PFSK-1 (cell line): ENCODE results near the gene PGAP6. TPM values are rescaled to one million over a fixed set of nuclear protein-coding genes. Genes with fewer than 3 reads are reported as not detected.

Source experiments
- FOXP2 ChIP-seq: optimal IDR thresholded peaks from 2 replicates; pipeline ENCODE3; 2011; ENCODE audit warnings: borderline replicate concordance, control low read depth, inconsistent platforms; ENCODE audit not compliant: insufficient read depth; ENCODE audit errors: extremely low read length, extremely low read depth
- POLR2AphosphoS5 ChIP-seq: IDR thresholded peaks from 2 replicates; pipeline ENCODE4 v1.6.1; 2012; ENCODE audit warnings: low read depth, mild to moderate bottlenecking, control low read depth, low read length, moderate library complexity
- REST ChIP-seq, 2 experiments: IDR thresholded peaks; 2 replicates each; pipeline versions ENCODE4 v1.6.1 to v1.8.0; 2011 to 2012; ENCODE audit warnings: low read depth in 2 of 2, low read length in 2 of 2, control low read depth in 1 of 2, inconsistent platforms in 1 of 2, mild to moderate bottlenecking in 1 of 2, moderate library complexity in 1 of 2; ENCODE audit not compliant: insufficient read depth in 1 of 2
- SIN3A ChIP-seq: IDR thresholded peaks from 2 replicates; pipeline ENCODE4 v1.6.1; 2012; ENCODE audit warnings: mild to moderate bottlenecking, low read length, moderate library complexity, borderline replicate concordance; ENCODE audit not compliant: insufficient read depth
- TAF1 ChIP-seq: IDR thresholded peaks from 2 replicates; pipeline ENCODE4 v1.6.1; 2012; ENCODE audit warnings: low read length, control low read depth, borderline replicate concordance; ENCODE audit not compliant: insufficient read depth
- polyA plus RNA-seq: library from polyadenylated mRNA; unstranded; fragments of >200 nt; gene quantifications from one replicate; pipeline ENCODE4 v1.2.1, GENCODE V29; 2012; ENCODE audit warnings: low read depth, missing spikeins; ENCODE audit not compliant: insufficient read length

Gene PGAP6, protein sequence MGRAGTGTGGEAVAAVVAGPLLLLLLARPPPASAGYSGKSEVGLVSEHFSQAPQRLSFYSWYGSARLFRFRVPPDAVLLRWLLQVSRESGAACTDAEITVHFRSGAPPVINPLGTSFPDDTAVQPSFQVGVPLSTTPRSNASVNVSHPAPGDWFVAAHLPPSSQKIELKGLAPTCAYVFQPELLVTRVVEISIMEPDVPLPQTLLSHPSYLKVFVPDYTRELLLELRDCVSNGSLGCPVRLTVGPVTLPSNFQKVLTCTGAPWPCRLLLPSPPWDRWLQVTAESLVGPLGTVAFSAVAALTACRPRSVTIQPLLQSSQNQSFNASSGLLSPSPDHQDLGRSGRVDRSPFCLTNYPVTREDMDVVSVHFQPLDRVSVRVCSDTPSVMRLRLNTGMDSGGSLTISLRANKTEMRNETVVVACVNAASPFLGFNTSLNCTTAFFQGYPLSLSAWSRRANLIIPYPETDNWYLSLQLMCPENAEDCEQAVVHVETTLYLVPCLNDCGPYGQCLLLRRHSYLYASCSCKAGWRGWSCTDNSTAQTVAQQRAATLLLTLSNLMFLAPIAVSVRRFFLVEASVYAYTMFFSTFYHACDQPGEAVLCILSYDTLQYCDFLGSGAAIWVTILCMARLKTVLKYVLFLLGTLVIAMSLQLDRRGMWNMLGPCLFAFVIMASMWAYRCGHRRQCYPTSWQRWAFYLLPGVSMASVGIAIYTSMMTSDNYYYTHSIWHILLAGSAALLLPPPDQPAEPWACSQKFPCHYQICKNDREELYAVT
- polyA plus RNA-seq = 145 TPM

DNA sequence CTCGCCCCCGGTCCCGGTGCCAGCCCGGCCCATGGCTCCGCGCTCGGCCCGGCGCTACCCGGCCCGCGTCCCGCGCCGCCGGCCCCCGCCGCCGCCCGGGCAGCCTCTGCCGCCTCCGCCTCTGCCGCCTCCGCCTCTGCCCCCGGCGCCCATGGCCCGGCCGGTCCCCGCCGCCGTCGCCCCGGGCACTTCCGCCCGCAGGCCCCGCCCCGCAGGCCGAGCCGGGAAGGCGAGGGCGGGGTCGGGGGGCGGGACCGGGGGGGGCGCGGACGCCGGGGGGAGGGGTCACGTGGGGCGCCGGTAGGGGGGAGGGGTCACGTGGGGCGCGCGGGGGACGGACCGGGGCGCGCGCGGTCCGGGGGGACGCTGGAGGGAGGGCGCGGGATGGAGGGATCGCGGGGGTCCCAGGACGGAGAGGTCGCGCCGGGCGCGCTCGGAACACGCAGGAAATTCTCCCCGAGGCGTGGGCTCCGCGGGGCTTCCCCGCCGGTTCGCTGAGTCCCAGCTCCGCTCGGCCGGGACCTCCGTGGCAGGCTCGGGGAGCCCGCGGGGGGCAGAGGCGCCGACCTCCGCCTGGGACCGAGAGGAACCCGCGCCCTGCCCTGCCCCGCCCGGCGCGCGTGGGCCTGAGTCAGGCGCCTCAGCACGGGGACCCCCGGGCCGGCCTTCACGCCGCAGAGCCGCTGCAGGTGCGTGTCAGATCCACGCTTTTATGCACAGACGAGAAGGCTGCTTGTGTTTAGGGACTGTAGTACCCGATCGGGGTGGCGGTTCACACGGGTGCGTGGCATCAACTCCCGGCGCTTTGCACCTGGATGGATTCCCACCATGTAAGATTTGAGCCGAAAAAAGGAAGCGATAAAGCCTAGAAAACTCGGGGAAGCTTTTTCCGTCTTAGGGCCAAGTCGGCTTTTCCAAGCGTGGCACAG, at the start of gene PGAP6:
PGAP6 (minus strand) TSS at position 190 of the 929 bp plus-strand sequence; CDS start at position 33, 157 bp downstream.
- no peak for TF ChIP-seq TAF1
- TF ChIP-seq REST (IDR thresholded peaks at IDR 0.05; ENCODE audit: insufficient read depth in 1 of 2, low read depth in 2 of 2, low read length in 2 of 2) = no peak
- no peak for TF ChIP-seq FOXP2

GRCh38 chr16:430904-431303, 49.1 kb upstream of the PGAP6 start:
- TF ChIP-seq TAF1 (no peak), FOXP2 (no peak), REST (IDR thresholded peaks at IDR 0.05; ENCODE audit: insufficient read depth in 1 of 2, low read depth in 2 of 2, low read length in 2 of 2) (no peak), SIN3A (no peak), POLR2AphosphoS5 (no peak)

- no peak for TF ChIP-seq POLR2AphosphoS5
- TF ChIP-seq REST (IDR thresholded peaks at IDR 0.05; ENCODE audit: insufficient read depth in 1 of 2, low read depth in 2 of 2, low read length in 2 of 2) = no peak
- no peak for TF ChIP-seq SIN3A
- TF ChIP-seq FOXP2 = no peak
- no peak for TF ChIP-seq TAF1
Observed at GRCh38 chr16:427250-427649, 45.5 kb upstream of the PGAP6 start.

DNA sequence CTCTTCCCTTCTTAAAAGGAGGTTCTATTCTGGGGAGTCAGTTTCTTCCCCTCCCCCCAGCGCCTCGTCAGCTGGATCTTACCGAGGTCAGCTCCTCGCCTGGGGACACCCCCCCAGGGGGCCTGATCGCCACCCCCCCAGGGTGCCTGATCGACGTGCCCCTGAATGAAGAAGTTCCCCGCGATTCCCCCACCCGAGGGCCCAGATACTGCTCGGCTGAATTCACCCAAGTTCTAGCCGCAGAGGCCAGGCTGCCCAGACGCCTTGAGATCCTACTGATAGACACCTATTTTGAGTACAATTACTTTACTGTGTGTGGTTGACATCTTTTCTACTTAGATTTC, 45.1 kb upstream of the PGAP6 start:
- TF ChIP-seq SIN3A (no peak), REST (IDR thresholded peaks at IDR 0.05; ENCODE audit: insufficient read depth in 1 of 2, low read depth in 2 of 2, low read length in 2 of 2) (no peak), FOXP2 (no peak), TAF1 (no peak), POLR2AphosphoS5 (no peak)
